Activated CD8-positive, alpha-beta T cell treated with anti-CD3 and anti-CD28 coated beads for 36 hours (primary cell): ENCODE results near the gene NHSL1. TPM values are rescaled to one million over a fixed set of nuclear protein-coding genes. Genes with fewer than 3 reads are reported as not detected.

Experiments used
- ATAC-seq: fragments of 200-7000 bp; cut with Tn5 transposase; one replicate; pipeline ENCODE4 v1.10.0; 2021; ENCODE audit warnings: mild to moderate bottlenecking, moderate library complexity
- CTCF ChIA-PET: fragments of 350-600 bp; sonication (Branson Sonifier 250); formaldehyde crosslinking; loops from one replicate; lab custom pipeline; 2021; ENCODE audit warnings: antibody characterized with exemption; lab: Charles Lee
- POLR2A ChIA-PET: fragments of 350-600 bp; sonication (Branson Sonifier 250); formaldehyde crosslinking; loops from one replicate; lab custom pipeline; 2021; ENCODE audit warnings: antibody characterized with exemption; lab: Charles Lee
- DNase-seq: peaks from one replicate; pipeline ENCODE4 v3.0.0-alpha.2; 2020
- H3K27ac Mint-ChIP-seq: one replicate; pipeline ENCODE4 v1.8.0; 2021; ENCODE audit warnings: mild to moderate bottlenecking, mixed read lengths
- H3K27me3 Mint-ChIP-seq: one replicate; pipeline ENCODE4 v1.8.0; 2021; ENCODE audit warnings: mixed read lengths
- H3K36me3 Mint-ChIP-seq: one replicate; pipeline ENCODE4 v1.8.0; 2021; ENCODE audit warnings: low read depth, mixed read lengths
- H3K4me1 Mint-ChIP-seq: one replicate; pipeline ENCODE4 v1.8.0; 2021; ENCODE audit warnings: low read depth, mixed read lengths
- H3K4me3 Mint-ChIP-seq: one replicate; pipeline ENCODE4 v1.8.0; 2021; ENCODE audit warnings: mild to moderate bottlenecking, moderate library complexity, mixed read lengths
- H3K9me3 Mint-ChIP-seq: one replicate; pipeline ENCODE4 v1.8.0; 2021; ENCODE audit warnings: mixed read lengths
- intact Hi-C: fragments of 100-400 bp; cut with micrococcal nuclease; formaldehyde crosslinking; loops from one replicate; pipeline ENCODE4 v1.10.0; 2022
- total RNA-seq, 2 experiments: library from RNA; stranded (reverse); gene quantifications; one replicate each; pipeline ENCODE4 v1.2.3, GENCODE V29; 2021
- TF ChIP-seq, protein P1 (sequence below): fragments of 200-600 bp; IDR thresholded peaks from one replicate; pipeline ENCODE4 v1.8.0; 2022; ENCODE audit warnings: antibody characterized with exemption, mild to moderate bottlenecking

NHSL1 gene
- total RNA-seq, 2 experiments from 2014 or later, result 0.18 to 0.49 TPM

DNA sequence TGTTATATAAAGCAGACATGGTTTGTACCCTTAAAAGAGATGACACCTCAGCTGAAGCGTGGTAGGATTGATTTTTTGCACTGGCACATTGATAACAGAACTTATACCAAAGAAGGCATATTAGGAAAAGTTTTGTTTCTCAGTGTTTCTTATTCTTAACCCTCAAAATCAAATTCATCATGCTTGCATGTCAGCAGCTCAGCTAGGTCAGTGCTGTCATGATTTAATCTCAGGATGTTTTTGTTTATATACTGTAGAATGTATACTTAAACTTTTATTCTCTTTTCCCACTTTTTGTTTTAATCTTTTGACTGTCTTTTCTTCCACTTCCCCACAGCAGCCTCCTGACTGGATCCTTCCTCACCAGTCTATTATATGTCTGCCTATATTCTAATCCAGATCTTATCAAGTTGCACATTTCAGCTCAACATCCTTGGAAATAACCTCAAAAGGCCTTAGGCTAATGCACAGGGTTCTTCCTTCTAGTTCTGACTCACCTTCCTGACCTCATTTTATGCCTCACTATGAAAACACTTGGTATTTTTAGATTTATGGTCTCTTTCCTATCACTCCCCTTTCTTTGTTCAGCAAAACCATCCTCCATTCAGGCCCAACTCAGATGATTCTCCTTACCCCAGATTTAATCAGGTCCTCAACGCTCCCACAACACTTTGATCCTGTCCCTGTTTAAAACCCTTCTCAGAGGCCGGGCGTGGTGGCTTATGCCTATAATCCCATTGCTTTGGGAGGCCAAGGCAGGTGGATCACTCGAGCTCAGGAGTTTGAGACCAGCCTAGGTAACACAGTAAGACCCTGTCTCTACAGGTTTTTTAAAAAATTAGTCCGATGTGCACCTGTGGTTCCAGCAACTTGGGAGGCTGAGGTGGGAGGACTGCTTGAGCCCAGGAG, 88.1 kb downstream of the NHSL1 start:
- ChIA-PET POLR2A (no interaction called here), CTCF (interaction anchor here (0.6 to 2.4 kb wide), 4 partner anchors 98 to 295 kb away, joined by 3 to 5 read pairs (median 4); no protein-coding TSS in a partner anchor)
- intact Hi-C loops, result no loop called here
- H3K4me3 Mint-ChIP-seq, result no peak overlapping the region
- H3K36me3 Mint-ChIP-seq, result peaks cover 54% of the 10 kb centered on the region
- DNase-seq (no peak), ATAC-seq (peak; percentile 88)
- no peaks in the 10 kb centered on the region for H3K9me3 Mint-ChIP-seq
- peaks cover 22% of the 10 kb centered on the region for H3K4me1 Mint-ChIP-seq
- H3K27ac Mint-ChIP-seq, result peak overlapping the region; percentile 84
- TF ChIP-seq, protein P1, sequence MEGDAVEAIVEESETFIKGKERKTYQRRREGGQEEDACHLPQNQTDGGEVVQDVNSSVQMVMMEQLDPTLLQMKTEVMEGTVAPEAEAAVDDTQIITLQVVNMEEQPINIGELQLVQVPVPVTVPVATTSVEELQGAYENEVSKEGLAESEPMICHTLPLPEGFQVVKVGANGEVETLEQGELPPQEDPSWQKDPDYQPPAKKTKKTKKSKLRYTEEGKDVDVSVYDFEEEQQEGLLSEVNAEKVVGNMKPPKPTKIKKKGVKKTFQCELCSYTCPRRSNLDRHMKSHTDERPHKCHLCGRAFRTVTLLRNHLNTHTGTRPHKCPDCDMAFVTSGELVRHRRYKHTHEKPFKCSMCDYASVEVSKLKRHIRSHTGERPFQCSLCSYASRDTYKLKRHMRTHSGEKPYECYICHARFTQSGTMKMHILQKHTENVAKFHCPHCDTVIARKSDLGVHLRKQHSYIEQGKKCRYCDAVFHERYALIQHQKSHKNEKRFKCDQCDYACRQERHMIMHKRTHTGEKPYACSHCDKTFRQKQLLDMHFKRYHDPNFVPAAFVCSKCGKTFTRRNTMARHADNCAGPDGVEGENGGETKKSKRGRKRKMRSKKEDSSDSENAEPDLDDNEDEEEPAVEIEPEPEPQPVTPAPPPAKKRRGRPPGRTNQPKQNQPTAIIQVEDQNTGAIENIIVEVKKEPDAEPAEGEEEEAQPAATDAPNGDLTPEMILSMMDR, result no peak
- H3K27me3 Mint-ChIP-seq, result no peaks in the 10 kb centered on the region

DNA sequence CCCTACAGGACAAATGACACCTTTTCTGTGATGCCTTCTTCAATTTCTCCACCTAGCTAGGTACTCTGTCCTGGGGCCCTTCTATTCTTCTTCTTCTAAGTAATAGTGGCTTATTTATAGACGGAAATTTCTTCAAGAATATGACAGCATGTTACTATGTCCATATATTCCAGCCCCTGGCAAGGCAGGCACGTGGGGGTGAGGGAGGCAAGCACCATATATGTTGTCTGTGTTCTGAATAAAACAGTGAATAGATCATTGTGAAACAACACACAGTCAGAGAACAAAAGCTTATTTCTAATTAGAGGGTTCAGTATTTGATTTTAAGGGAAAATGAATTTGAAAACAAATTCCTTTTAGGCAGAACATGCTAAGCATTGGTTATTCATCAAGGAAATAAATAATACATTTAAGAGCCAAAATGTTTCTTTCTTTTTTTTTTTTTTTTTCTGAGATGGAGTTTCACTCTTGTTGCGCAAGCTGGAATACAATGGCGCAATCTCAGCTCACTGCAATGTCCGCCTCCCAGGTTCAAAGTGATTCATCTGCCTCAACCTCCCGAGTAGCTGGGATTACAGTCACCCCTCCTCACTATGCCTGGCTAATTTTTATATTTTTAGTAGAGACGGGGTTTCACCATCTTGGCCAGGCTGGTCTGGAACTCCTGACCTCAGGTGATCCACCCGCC, 89.1 kb downstream of the NHSL1 start:
- Mint-ChIP-seq H3K36me3 (peaks cover 61% of the 10 kb centered on the region), H3K4me1 (peaks cover 30% of the 10 kb centered on the region)
- TF ChIP-seq, protein P1, result no peak

DNA sequence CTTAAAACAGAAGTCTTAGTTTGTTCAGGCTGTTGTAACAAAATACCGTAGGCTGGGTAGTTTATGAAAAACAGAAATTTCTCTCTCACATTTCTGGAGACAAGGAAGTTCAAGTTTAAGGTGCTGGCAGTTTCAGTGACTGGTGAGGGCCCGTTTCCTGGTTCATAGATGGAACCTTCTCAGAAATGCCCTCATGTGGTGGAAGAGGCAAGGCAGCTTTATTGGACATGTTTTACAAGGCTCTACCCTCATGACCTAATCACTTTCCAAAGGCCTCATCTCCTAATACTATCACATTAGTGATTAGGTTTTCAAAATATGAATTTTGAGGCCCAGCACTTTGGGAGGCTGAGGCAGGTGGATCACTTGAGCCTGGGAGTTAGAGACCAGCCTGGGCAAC, 92.9 kb downstream of the NHSL1 start:
- CTCF ChIA-PET, result interaction anchor here (0.8 to 5.1 kb wide), 4 partner anchors 103 to 290 kb away, joined by 3 to 23 read pairs (median 3); no protein-coding TSS in a partner anchor
- POLR2A ChIA-PET, result no interaction called here
- Mint-ChIP-seq H3K27me3 (no peaks in the 10 kb centered on the region), H3K36me3 (peaks cover 41% of the 10 kb centered on the region), H3K9me3 (no peaks in the 10 kb centered on the region), H3K4me1 (peaks cover 35% of the 10 kb centered on the region), H3K4me3 (no peak overlapping the region), H3K27ac (peak overlapping the region; percentile 50)
- DNase-seq (no peak), ATAC-seq (no peak)
- TF ChIP-seq, protein P1, result no peak
- intact Hi-C loops, result loop anchor here (10.0 kb wide), 1 partner anchor 292 kb away; no protein-coding TSS in a partner anchor

More for the DNA sequence above, 89.1 kb downstream of the NHSL1 start:
- H3K27ac Mint-ChIP-seq, result peak overlapping the region; percentile 4
- H3K4me3 Mint-ChIP-seq, result no peak overlapping the region
- intact Hi-C loops, result no loop called here
- CTCF ChIA-PET, result interaction anchor here (0.7 to 1.2 kb wide), 3 partner anchors 106 to 295 kb away, joined by 3 to 4 read pairs (median 3); no protein-coding TSS in a partner anchor
- POLR2A ChIA-PET, result interaction anchor here (0.6 kb wide), 1 partner anchor 8 kb away, joined by 3 read pairs; no protein-coding TSS in a partner anchor
- no peaks in the 10 kb centered on the region for H3K27me3 Mint-ChIP-seq
- ATAC-seq (no peak), DNase-seq (no peak)
- H3K9me3 Mint-ChIP-seq, result no peaks in the 10 kb centered on the region

DNA sequence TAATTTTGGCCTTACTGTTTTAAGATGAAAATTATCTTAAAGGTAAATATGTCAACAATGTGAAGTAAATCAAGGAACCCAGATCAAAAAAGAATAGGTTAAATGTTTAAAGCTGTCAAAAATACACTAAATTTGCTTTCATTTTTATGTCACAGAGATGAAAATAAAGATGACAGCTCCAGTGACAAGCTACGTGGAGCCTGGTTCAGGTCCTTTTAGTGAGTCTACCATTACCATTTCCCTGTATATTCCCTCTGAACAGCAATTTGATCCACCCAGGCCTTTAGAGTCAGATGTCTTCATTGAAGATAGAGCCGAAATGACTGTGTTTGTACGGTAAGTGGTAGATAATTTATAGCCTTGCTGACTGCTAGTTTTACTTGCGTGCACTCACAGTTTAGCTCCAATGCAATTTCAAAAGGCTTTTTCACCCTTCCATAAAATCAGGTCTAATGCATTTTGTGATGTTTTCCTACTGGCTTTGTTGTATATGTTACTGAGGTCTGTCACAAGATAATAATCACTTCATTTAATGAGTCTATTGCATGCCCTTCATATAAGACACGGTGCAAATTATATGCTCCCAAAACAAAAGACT, 93.4 kb downstream of the NHSL1 start:
- POLR2A ChIA-PET, result no interaction called here
- Mint-ChIP-seq H3K9me3 (no peaks in the 10 kb centered on the region), H3K4me3 (no peak overlapping the region), H3K27ac (peak overlapping the region; percentile 50), H3K27me3 (no peaks in the 10 kb centered on the region), H3K4me1 (peaks cover 30% of the 10 kb centered on the region), H3K36me3 (peaks cover 37% of the 10 kb centered on the region)
- CTCF ChIA-PET, result interaction anchor here (0.8 to 5.1 kb wide), 7 partner anchors 9 to 290 kb away, joined by 3 to 23 read pairs (median 3); no protein-coding TSS in a partner anchor
- TF ChIP-seq, protein P1, result no peak
- ATAC-seq (no peak), DNase-seq (no peak)
- intact Hi-C loops, result loop anchor here (10.0 kb wide), 1 partner anchor 291 kb away; no protein-coding TSS in a partner anchor
